Mucosa of descending colon (tissue), 3 donors: ENCODE measurements around the gene CCNE1. TPM values are rescaled to one million over a fixed set of nuclear protein-coding genes. Genes with fewer than 3 reads are reported as not detected.

ENCODE experiments used
- ATAC-seq: fragments of 200-7000 bp; cut with Tn5 transposase; one replicate; pipeline ENCODE4 v1.9.1; 2020; ENCODE audit warnings: mild to moderate bottlenecking, moderate library complexity
- DNase-seq, 3 donors: peaks; one replicate each; pipeline ENCODE4 v3.0.0-alpha.2; 2020
- H3K36me3 ChIP-seq: fragments of 200-600 bp; one replicate; pipeline ENCODE4 v1.8.0; 2021; ENCODE audit warnings: low read depth, mild to moderate bottlenecking
- H3K4me1 ChIP-seq: fragments of 200-600 bp; one replicate; pipeline ENCODE4 v1.8.0; 2021; ENCODE audit warnings: low read depth, mild to moderate bottlenecking
- H3K4me3 ChIP-seq: fragments of 200-600 bp; one replicate; pipeline ENCODE4 v1.8.0; 2021; ENCODE audit warnings: mild to moderate bottlenecking
- H3K9me3 ChIP-seq: fragments of 200-600 bp; one replicate; pipeline ENCODE4 v1.8.0; 2021; ENCODE audit warnings: mild to moderate bottlenecking
- CTCF ChIP-seq: fragments of 200-600 bp; IDR thresholded peaks from one replicate; pipeline ENCODE4 v1.8.0; 2022; ENCODE audit warnings: antibody characterized with exemption, mild to moderate bottlenecking
- intact Hi-C, 2 donors: fragments of 100-400 bp; cut with DNase I in 1 of 2; cut with micrococcal nuclease in 1 of 2; formaldehyde crosslinking; loops; one replicate each; pipeline versions ENCODE4 v1.11.0 to v1.11.1; 2022; cut with DNase I, micrococcal nuclease
- total RNA-seq, 3 donors: library from RNA; stranded (reverse); fragmentation: NEBNext Ultra II Directional in 2 of 3; extraction: Animal tissue kit (Norgen Biotek cat#: 25700) in 2 of 3; gene quantifications; one replicate each; pipeline versions ENCODE4 v1.2.1 to v1.2.4, GENCODE V29; 2021 to 2023
- donor health status: DM: no; HTN: no; CAD: no; lungs with moderate emphysema.
- donor health status: DM: no; HTN: no; CAD: no.
- donor health status: DM: no; HTN: yes; CAD: no.

CCNE1 gene
- total RNA-seq, 3 donors from 2014 or later, result 4.0 to 7.1 (median 4.4) TPM

GRCh38 chr19:29842471-29843179 lies 30.8 kb downstream of the CCNE1 start:
- Histone ChIP-seq H3K4me3 (no peak overlapping the region), H3K9me3 (no peaks in the 10 kb centered on the region), H3K4me1 (peaks cover 13% of the 10 kb centered on the region), H3K36me3 (no peaks in the 10 kb centered on the region)
- no peak for TF ChIP-seq CTCF
- DNase-seq (no peak), ATAC-seq (no peak)
- intact Hi-C loops, result no loop called here

GRCh38 chr19:29843180-29844051 lies 31.6 kb downstream of the CCNE1 start:
- H3K36me3 ChIP-seq, result no peaks in the 10 kb centered on the region
- ATAC-seq, result no peak
- H3K4me3 ChIP-seq, result no peak overlapping the region
- intact Hi-C loops, result no loop called here
- no peak for TF ChIP-seq CTCF
- peak; percentile 40 to 74 (median 63) for DNase-seq
- H3K4me1 ChIP-seq, result peaks cover 13% of the 10 kb centered on the region
- H3K9me3 ChIP-seq, result no peaks in the 10 kb centered on the region

- ATAC-seq (peak; percentile 89), DNase-seq (peak; percentile 97 to 98 (median 97))
- no peaks in the 10 kb centered on the region for H3K36me3 ChIP-seq
- intact Hi-C loops, result no loop called here
- H3K4me3 ChIP-seq, result peak overlapping the region; percentile 51
- TF ChIP-seq CTCF, result no peak
- no peaks in the 10 kb centered on the region for H3K9me3 ChIP-seq
- H3K4me1 ChIP-seq, result peaks cover 13% of the 10 kb centered on the region
Measured at GRCh38 chr19:29844891-29845573, 33.2 kb downstream of the CCNE1 start.

- TF ChIP-seq CTCF, result no peak
- DNase-seq (peak; percentile 63 to 64 (median 64)), ATAC-seq (peak; percentile 13)
- no peaks in the 10 kb centered on the region for H3K9me3 ChIP-seq
- peaks cover 13% of the 10 kb centered on the region for H3K4me1 ChIP-seq
- H3K36me3 ChIP-seq, result no peaks in the 10 kb centered on the region
- intact Hi-C loops, result no loop called here
- H3K4me3 ChIP-seq, result peak overlapping the region; percentile 51
Measured at GRCh38 chr19:29845574-29846176, 33.9 kb downstream of the CCNE1 start.

- DNase-seq, result no peak
- H3K9me3 ChIP-seq, result no peaks in the 10 kb centered on the region
- no peak for TF ChIP-seq CTCF
- H3K36me3 ChIP-seq, result no peaks in the 10 kb centered on the region
- intact Hi-C loops, result no loop called here
- no peak for ATAC-seq
- H3K4me1 ChIP-seq, result peaks cover under 1% of the 10 kb centered on the region
- H3K4me3 ChIP-seq, result no peak overlapping the region
Measured at GRCh38 chr19:29849208-29849607, 37.4 kb downstream of the CCNE1 start.
